Small intestine (tissue), 16 donors: ENCODE data around the gene NUF2. TPM values are rescaled to one million over a fixed set of nuclear protein-coding genes. Genes with fewer than 3 reads are reported as not detected.
"Not testable (repeated sequence)": the region's sequence is repeated elsewhere in the genome, so short reads cannot be mapped to it uniquely, and the experiment has no call there.

Experiments used
- DNase-seq, 2 donors: peaks; one replicate each; pipeline versions ENCODE4 v3.0.0 to v3.0.0-alpha.2; 2013
- FAIRE-seq: peaks from 2 replicates; lab custom pipeline; 2012; peaks lifted over from hg19 to GRCh38; lab: Jason Lieb, UNC
- H3K27ac ChIP-seq, 3 donors: one replicate each; pipeline ENCODE4 v1.5.1; 2013; ENCODE audit warnings: low read length in 2 of 3, mild to moderate bottlenecking in 2 of 3, control low read depth in 1 of 3, inconsistent platforms in 1 of 3, low read depth in 1 of 3, moderate library complexity in 1 of 3
- H3K27me3 ChIP-seq, 3 donors: one replicate each; pipeline ENCODE4 v1.6.1; 2013; ENCODE audit warnings: low read length in 3 of 3, inconsistent platforms in 1 of 3; ENCODE audit not compliant: control insufficient read depth in 3 of 3, insufficient read depth in 3 of 3
- H3K36me3 ChIP-seq, 3 donors: one replicate each; pipeline ENCODE4 v1.6.1; 2013; ENCODE audit warnings: low read length in 3 of 3, inconsistent platforms in 1 of 3, low read depth in 1 of 3, mild to moderate bottlenecking in 1 of 3, moderate library complexity in 1 of 3; ENCODE audit not compliant: control insufficient read depth in 3 of 3, insufficient read depth in 2 of 3
- H3K4me1 ChIP-seq, 3 donors: one replicate each; pipeline ENCODE4 v1.6.1; 2013; ENCODE audit warnings: low read length in 2 of 3, inconsistent platforms in 1 of 3, low read depth in 1 of 3, mild to moderate bottlenecking in 1 of 3, moderate library complexity in 1 of 3; ENCODE audit not compliant: control insufficient read depth in 3 of 3, insufficient read depth in 2 of 3
- H3K4me3 ChIP-seq, 3 donors: one replicate each; pipeline ENCODE4 v1.5.1; 2013; ENCODE audit warnings: low read length in 3 of 3, control low read depth in 1 of 3, inconsistent platforms in 1 of 3, low read depth in 1 of 3, mild to moderate bottlenecking in 1 of 3, moderate library complexity in 1 of 3
- H3K9me3 ChIP-seq, 2 donors: one replicate each; pipeline ENCODE4 v1.6.1; 2013; ENCODE audit warnings: low read depth in 1 of 2, low read length in 1 of 2; ENCODE audit not compliant: control insufficient read depth in 2 of 2, insufficient read depth in 1 of 2
- WGBS, 3 donors: extraction: QIAGEN DNeasy Blood & Tissue Kit; methylation state at CpG; one replicate each; pipeline ENCODE4 v1.1.7; 2013; 5-methylcytosine and 5-hydroxymethylcytosine counted together
- long read RNA-seq, 10 donors: transcript quantifications; one replicate each; lab custom pipeline, GENCODE V29; 2026
- polyA plus RNA-seq, 4 donors: library from polyadenylated mRNA; stranded (reverse) in 3 of 4; unstranded in 1 of 4; fragments of 200-250 nt in 3 of 4; fragments of 120-200 nt in 1 of 4; gene quantifications; one replicate each; pipeline versions ENCODE4 v1.2.1 to v1.2.3, GENCODE V29; 2013
- donor health status: healthy with polysubstance abuse.
- donor health status: control.
- donor health status: control.
- donor health status: Bipolar disorder and iron deficiency.
- donor health status: healthy.

The NUF2 gene
- 10 to 100 TPM in 1 of 4 donors, 1 to 10 TPM in 2, under 1 TPM in 1; 0.54 to 11.5 (median 5.7) TPM for polyA plus RNA-seq
- long read RNA-seq, donor 1 = 0 reads
- long read RNA-seq, donor 2 = 0 reads
- long read RNA-seq, donor 3 = 0 reads
- long read RNA-seq, donor 4 = 0 reads
- long read RNA-seq, donor 5 = 0 reads
- long read RNA-seq, donor 6 = 0 reads
- long read RNA-seq, donor 7 = 0 reads
- long read RNA-seq, donor 8 = 0 reads
- long read RNA-seq, donor 9 = 0 reads
- long read RNA-seq, donor 10, partial matches to known transcripts = 0 of 4 reads
- long read RNA-seq, donor 10, other reads (novel, unspliced or antisense) = 0 of 4 reads

- H3K4me3 ChIP-seq = peak within 1 kb of the TSS; percentile 53 to 79 (median 57)
- FAIRE-seq = no peak
- 0 to 1% (median 0%) methylated on average over 58 of the region's 58 CpGs for WGBS, 3 donors
These were observed at the start of gene NUF2 for GRCh38 chr1:163321311-163322305. Gene NUF2 (plus strand): TSS chr1:163321954. CDS start chr1:163326052, 4,098 bp downstream.

GRCh38 chr1:163273766-163274441, 47.9 kb upstream of the NUF2 start:
- 93 to 100% (median 100%) methylated on average over 2 of the region's 2 CpGs for WGBS, 3 donors
- Histone ChIP-seq H3K4me1 (no peaks in the 10 kb centered on the region), H3K9me3 (peaks cover 0 to 7% of the 10 kb centered on the region in 2 donors), H3K27ac (no peak overlapping the region), H3K4me3 (no peak overlapping the region), H3K36me3 (no peaks in the 10 kb centered on the region), H3K27me3 (no peaks in the 10 kb centered on the region)
- FAIRE-seq (no peak), DNase-seq (no peak)

More at GRCh38 chr1:163321311-163322305, at the start of gene NUF2:
- DNase-seq = peak; percentile 99
- H3K9me3 ChIP-seq = no peaks in the 10 kb centered on the region
- no peaks in the 10 kb centered on the region for H3K36me3 ChIP-seq
- H3K27me3 ChIP-seq = no peaks in the 10 kb centered on the region
- peaks cover 0 to 3% (median 3%) of the 10 kb centered on the region in 3 donors for H3K4me1 ChIP-seq
- H3K27ac ChIP-seq = peak within 1 kb of the TSS in 2 of 3 donors; percentile 73 to 77

- H3K4me1 ChIP-seq = no peaks in the 10 kb centered on the region
- no peak overlapping the region for H3K4me3 ChIP-seq
- no peak for FAIRE-seq
- H3K9me3 ChIP-seq = peaks cover 0 to 7% of the 10 kb centered on the region in 2 donors
- no peaks in the 10 kb centered on the region for H3K36me3 ChIP-seq
- no peak for DNase-seq
- no peaks in the 10 kb centered on the region for H3K27me3 ChIP-seq
- WGBS, 3 donors = 100% methylated on average over 1 of the region's 1 CpG
- no peak overlapping the region for H3K27ac ChIP-seq
These were observed 46.5 kb upstream of the NUF2 start for GRCh38 chr1:163275222-163275621.

GRCh38 chr1:163278602-163279001, 43.2 kb upstream of the NUF2 start:
- no peaks in the 10 kb centered on the region for H3K4me1 ChIP-seq
- no peak overlapping the region for H3K27ac ChIP-seq
- FAIRE-seq = no peak
- H3K27me3 ChIP-seq = no peaks in the 10 kb centered on the region
- H3K36me3 ChIP-seq = no peaks in the 10 kb centered on the region
- H3K9me3 ChIP-seq = peaks cover 0 to 15% of the 10 kb centered on the region in 2 donors
- no peak overlapping the region for H3K4me3 ChIP-seq
- no peak for DNase-seq
- 98 to 100% (median 100%) methylated on average over 1 of the region's 1 CpG for WGBS, 3 donors

GRCh38 chr1:163284867-163285266, 36.9 kb upstream of the NUF2 start:
- 61 to 78% (median 77%) methylated on average over 2 of the region's 2 CpGs for WGBS, 3 donors

GRCh38 chr1:163290025-163290640, 31.6 kb upstream of the NUF2 start:
- 79 to 90% (median 89%) methylated on average over 6 of the region's 6 CpGs for WGBS, 3 donors
- no peaks in the 10 kb centered on the region for H3K27me3 ChIP-seq
- H3K9me3 ChIP-seq = peaks cover 0 to 6% of the 10 kb centered on the region in 2 donors
- H3K36me3 ChIP-seq = peaks cover 0 to 6% (median 0%) of the 10 kb centered on the region in 3 donors
- DNase-seq (no peak), FAIRE-seq (no peak)
- H3K4me1 ChIP-seq = no peaks in the 10 kb centered on the region
- no peak overlapping the region for H3K4me3 ChIP-seq
- H3K27ac ChIP-seq = peak overlapping the region in 1 of 3 donors; percentile 50

More at GRCh38 chr1:163284867-163285266, 36.9 kb upstream of the NUF2 start:
- not testable (repeated sequence) for H3K27me3 ChIP-seq, H3K4me1 ChIP-seq, DNase-seq, H3K36me3 ChIP-seq, FAIRE-seq, H3K9me3 ChIP-seq, H3K27ac ChIP-seq, H3K4me3 ChIP-seq

- Histone ChIP-seq H3K36me3 (peaks cover 0 to 6% (median 0%) of the 10 kb centered on the region in 3 donors), H3K9me3 (peaks cover 0 to 6% of the 10 kb centered on the region in 2 donors), H3K4me1 (no peaks in the 10 kb centered on the region), H3K4me3 (no peak overlapping the region), H3K27me3 (no peaks in the 10 kb centered on the region), H3K27ac (no peak overlapping the region)
- 91 to 93% (median 91%) methylated on average over 3 of the region's 3 CpGs for WGBS, 3 donors
- FAIRE-seq = no peak
- DNase-seq = no peak
These were observed 30.3 kb upstream of the NUF2 start for GRCh38 chr1:163291461-163291860.
